MG63 (cell line): ENCODE measurements around the gene AGBL2. TPM values are rescaled to one million over a fixed set of nuclear protein-coding genes. Genes with fewer than 3 reads are reported as not detected.
"Not testable (repeated sequence)": the region's sequence is repeated elsewhere in the genome, so short reads cannot be mapped to it uniquely, and the experiment has no call there.

Experiments used
- DNase-seq: peaks from one replicate; pipeline ENCODE4 v3.0.0-alpha.2; 2020
- H3K27me3 ChIP-seq: fragments of 250-450 bp; sonication (Bioruptor Pico); 2 replicates; pipeline ENCODE4 v1.5.1; 2020; ENCODE audit warnings: mild to moderate bottlenecking, moderate library complexity
- H3K36me3 ChIP-seq: fragments of 250-450 bp; sonication (Bioruptor Pico); 2 replicates; pipeline ENCODE4 v1.5.1; 2020; ENCODE audit warnings: mild to moderate bottlenecking, moderate library complexity
- H3K4me3 ChIP-seq: fragments of 250-450 bp; sonication (Bioruptor Pico); 2 replicates; pipeline ENCODE4 v1.5.1; 2020; ENCODE audit warnings: mild to moderate bottlenecking, moderate library complexity
- H3K9me3 ChIP-seq: fragments of 250-450 bp; sonication (Bioruptor Pico); 2 replicates; pipeline ENCODE4 v1.5.1; 2020; ENCODE audit warnings: mild to moderate bottlenecking, moderate library complexity
- total RNA-seq: library from RNA; depleted of rRNA; stranded (reverse); fragments of >200 nt; shearing (Covaris generic); gene quantifications from 2 replicates; pipeline ENCODE4 v1.2.3, GENCODE V29; 2014; ENCODE audit warnings: low replicate concordance

Gene AGBL2
- total RNA-seq, 1 experiment from 2014 or later: not detected

- Histone ChIP-seq H3K36me3 (no peaks in the 10 kb centered on the region), H3K4me3 (no peak overlapping the region), H3K27me3 (no peaks in the 10 kb centered on the region), H3K9me3 (no peaks in the 10 kb centered on the region)
- no peak for DNase-seq
Measured at GRCh38 chr11:47661245-47661644, 53.9 kb downstream of the AGBL2 start.

GRCh38 chr11:47659276-47659675 lies 55.9 kb downstream of the AGBL2 start:
- DNase-seq: no peak
- Histone ChIP-seq H3K4me3 (no peak overlapping the region), H3K27me3 (no peaks in the 10 kb centered on the region), H3K9me3 (no peaks in the 10 kb centered on the region), H3K36me3 (no peaks in the 10 kb centered on the region)

- no peak for DNase-seq
- no peaks in the 10 kb centered on the region for H3K9me3 ChIP-seq
- no peak overlapping the region for H3K4me3 ChIP-seq
- H3K27me3 ChIP-seq: no peaks in the 10 kb centered on the region
- H3K36me3 ChIP-seq: no peaks in the 10 kb centered on the region
Measured at GRCh38 chr11:47656260-47656885, 58.8 kb downstream of the AGBL2 start.

GRCh38 chr11:47651818-47652469 lies 63.2 kb downstream of the AGBL2 start:
- H3K36me3 ChIP-seq: no peaks in the 10 kb centered on the region

GRCh38 chr11:47649276-47649675 lies 65.9 kb downstream of the AGBL2 start:
- Histone ChIP-seq H3K9me3 (no peaks in the 10 kb centered on the region), H3K4me3 (no peak overlapping the region), H3K27me3 (no peaks in the 10 kb centered on the region), H3K36me3 (no peaks in the 10 kb centered on the region)
- no peak for DNase-seq

More at GRCh38 chr11:47651818-47652469, 63.2 kb downstream of the AGBL2 start:
- Histone ChIP-seq H3K9me3 (no peaks in the 10 kb centered on the region), H3K27me3 (no peaks in the 10 kb centered on the region), H3K4me3 (no peak overlapping the region)
- no peak for DNase-seq

GRCh38 chr11:47646019-47646418 lies 69.2 kb downstream of the AGBL2 start:
- no peak for DNase-seq
- H3K4me3 ChIP-seq: no peak overlapping the region
- H3K27me3 ChIP-seq: no peaks in the 10 kb centered on the region

GRCh38 chr11:47645500-47645899 lies 69.7 kb downstream of the AGBL2 start:
- Histone ChIP-seq H3K27me3 (no peaks in the 10 kb centered on the region), H3K9me3 (no peaks in the 10 kb centered on the region), H3K36me3 (peaks cover 10% of the 10 kb centered on the region), H3K4me3 (no peak overlapping the region)
- no peak for DNase-seq

More at GRCh38 chr11:47646019-47646418, 69.2 kb downstream of the AGBL2 start:
- Histone ChIP-seq H3K9me3 (no peaks in the 10 kb centered on the region), H3K36me3 (peaks cover 7% of the 10 kb centered on the region)

- Histone ChIP-seq H3K4me3 (peak within 1 kb of the TSS; percentile 93), H3K36me3 (peaks cover 36% of the 10 kb centered on the region), H3K9me3 (no peaks in the 10 kb centered on the region), H3K27me3 (no peaks in the 10 kb centered on the region)
- DNase-seq: peak; percentile 94
Measured at GRCh38 chr11:47642099-47642855, 72.9 kb downstream of the AGBL2 start, which contains the start of gene MTCH2. TSS of gene MTCH2 (minus strand) at chr11:47642559. CDS start at chr11:47642465, 94 bp downstream.

GRCh38 chr11:47641600-47642098 lies 73.5 kb downstream of the AGBL2 start:
- no peak for DNase-seq
- H3K27me3 ChIP-seq: no peaks in the 10 kb centered on the region

GRCh38 chr11:47640506-47640905 lies 74.7 kb downstream of the AGBL2 start:
- H3K9me3 ChIP-seq, DNase-seq, H3K27me3 ChIP-seq, H3K4me3 ChIP-seq: not testable (repeated sequence)
- H3K36me3 ChIP-seq: peaks cover 42% of the 10 kb centered on the region

More at GRCh38 chr11:47641600-47642098, 73.5 kb downstream of the AGBL2 start:
- Histone ChIP-seq H3K36me3 (peaks cover 40% of the 10 kb centered on the region), H3K4me3 (peak overlapping the region; percentile 93), H3K9me3 (no peaks in the 10 kb centered on the region)

GRCh38 chr11:47636331-47636730 lies 78.8 kb downstream of the AGBL2 start:
- H3K27me3 ChIP-seq, H3K4me3 ChIP-seq, H3K9me3 ChIP-seq, DNase-seq: not testable (repeated sequence)
- peaks cover 70% of the 10 kb centered on the region for H3K36me3 ChIP-seq

GRCh38 chr11:47631473-47631872 lies 83.7 kb downstream of the AGBL2 start:
- Histone ChIP-seq H3K4me3 (no peak overlapping the region), H3K27me3 (no peaks in the 10 kb centered on the region), H3K9me3 (no peaks in the 10 kb centered on the region), H3K36me3 (peaks cover 75% of the 10 kb centered on the region)
- no peak for DNase-seq

- Histone ChIP-seq H3K4me3 (no peak overlapping the region), H3K36me3 (peaks cover 63% of the 10 kb centered on the region), H3K27me3 (no peaks in the 10 kb centered on the region), H3K9me3 (no peaks in the 10 kb centered on the region)
- DNase-seq: no peak
Measured at GRCh38 chr11:47628026-47628425, 87.1 kb downstream of the AGBL2 start.

- H3K27me3 ChIP-seq: no peaks in the 10 kb centered on the region
- H3K36me3 ChIP-seq: peaks cover 60% of the 10 kb centered on the region
- H3K9me3 ChIP-seq: no peaks in the 10 kb centered on the region
- H3K4me3 ChIP-seq: no peak overlapping the region
- no peak for DNase-seq
Measured at GRCh38 chr11:47626234-47626633, 88.9 kb downstream of the AGBL2 start.

- Histone ChIP-seq H3K27me3 (no peaks in the 10 kb centered on the region), H3K9me3 (no peaks in the 10 kb centered on the region), H3K36me3 (peaks cover 60% of the 10 kb centered on the region), H3K4me3 (no peak overlapping the region)
- no peak for DNase-seq
Measured at GRCh38 chr11:47620836-47621378, 94.3 kb downstream of the AGBL2 start.

- DNase-seq: no peak
Measured at GRCh38 chr11:47617417-47617809, 97.8 kb downstream of the AGBL2 start.

More at GRCh38 chr11:47617417-47617809, 97.8 kb downstream of the AGBL2 start:
- H3K9me3 ChIP-seq: no peaks in the 10 kb centered on the region
- no peaks in the 10 kb centered on the region for H3K27me3 ChIP-seq
- no peak overlapping the region for H3K4me3 ChIP-seq
- H3K36me3 ChIP-seq: peaks cover 45% of the 10 kb centered on the region
